Measurements from ENCODE around the gene MGAT4B.

MGAT4B gene

DNA sequence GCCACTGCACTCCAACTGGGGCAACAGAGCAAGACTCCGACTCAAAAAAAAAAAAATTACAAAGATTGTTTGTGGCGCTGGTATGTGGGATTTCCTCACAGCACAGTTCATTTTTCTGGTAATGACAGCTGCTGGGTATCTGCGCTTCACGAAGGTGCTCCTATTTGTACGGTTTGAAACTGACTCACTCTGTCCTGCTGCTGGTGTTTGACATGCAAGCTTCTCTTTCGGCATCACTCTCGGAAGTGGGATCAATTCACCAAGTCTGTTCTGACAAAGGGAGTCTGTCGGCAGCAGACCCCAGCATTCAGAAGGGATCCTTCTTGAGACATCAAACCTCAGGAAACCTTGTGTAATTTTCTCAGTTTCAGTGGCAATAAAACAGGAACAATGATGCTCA, 47.7 kb downstream of the MGAT4B start:
- TF ChIP-seq, protein P1, sequence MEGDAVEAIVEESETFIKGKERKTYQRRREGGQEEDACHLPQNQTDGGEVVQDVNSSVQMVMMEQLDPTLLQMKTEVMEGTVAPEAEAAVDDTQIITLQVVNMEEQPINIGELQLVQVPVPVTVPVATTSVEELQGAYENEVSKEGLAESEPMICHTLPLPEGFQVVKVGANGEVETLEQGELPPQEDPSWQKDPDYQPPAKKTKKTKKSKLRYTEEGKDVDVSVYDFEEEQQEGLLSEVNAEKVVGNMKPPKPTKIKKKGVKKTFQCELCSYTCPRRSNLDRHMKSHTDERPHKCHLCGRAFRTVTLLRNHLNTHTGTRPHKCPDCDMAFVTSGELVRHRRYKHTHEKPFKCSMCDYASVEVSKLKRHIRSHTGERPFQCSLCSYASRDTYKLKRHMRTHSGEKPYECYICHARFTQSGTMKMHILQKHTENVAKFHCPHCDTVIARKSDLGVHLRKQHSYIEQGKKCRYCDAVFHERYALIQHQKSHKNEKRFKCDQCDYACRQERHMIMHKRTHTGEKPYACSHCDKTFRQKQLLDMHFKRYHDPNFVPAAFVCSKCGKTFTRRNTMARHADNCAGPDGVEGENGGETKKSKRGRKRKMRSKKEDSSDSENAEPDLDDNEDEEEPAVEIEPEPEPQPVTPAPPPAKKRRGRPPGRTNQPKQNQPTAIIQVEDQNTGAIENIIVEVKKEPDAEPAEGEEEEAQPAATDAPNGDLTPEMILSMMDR (IDR thresholded peaks at IDR 0.05) = no peak

- TF ChIP-seq, protein P1 (IDR thresholded peaks at IDR 0.05) = no peak
These were observed 51.6 kb downstream of the MGAT4B start for GRCh38 chr5:179755022-179755421.

GRCh38 chr5:179753971-179754370, 52.7 kb downstream of the MGAT4B start:
- TF ChIP-seq, protein P1 (IDR thresholded peaks at IDR 0.05) = no peak

DNA sequence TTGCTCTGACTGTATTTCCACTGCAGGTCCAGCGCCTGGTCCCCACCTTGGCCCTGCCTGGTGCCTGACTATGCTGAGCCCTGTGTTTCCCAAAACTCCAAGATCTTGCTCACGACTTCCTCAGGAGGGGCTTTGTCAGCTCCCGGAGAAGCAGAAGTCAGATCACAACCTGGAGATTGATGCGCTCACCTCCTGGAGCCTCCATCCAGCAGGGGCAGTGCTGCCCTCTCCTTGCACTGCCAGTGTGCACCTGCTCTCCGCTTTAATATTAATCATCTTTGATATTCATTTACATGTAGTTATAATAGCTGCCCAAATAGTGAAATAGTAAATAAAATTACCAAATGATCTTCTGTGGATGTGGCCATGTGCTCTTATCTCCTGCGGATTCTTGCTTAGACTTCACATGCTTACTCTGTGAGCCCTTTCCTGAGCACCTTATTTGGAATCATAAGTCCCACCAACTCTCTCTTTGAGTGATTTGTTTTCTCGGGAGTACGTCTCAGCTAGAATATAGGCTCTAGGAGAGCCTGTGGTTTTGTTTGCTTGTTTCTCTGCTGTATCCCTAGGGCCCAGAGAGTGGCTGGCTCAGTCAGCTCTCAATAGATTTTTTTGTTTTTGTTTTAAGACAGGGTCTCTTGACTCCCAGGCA, 56.7 kb downstream of the MGAT4B start:
- TF ChIP-seq, protein P1 (IDR thresholded peaks at IDR 0.05) = no peak

GRCh38 chr5:179747811-179748210, 58.9 kb downstream of the MGAT4B start:
- TF ChIP-seq, protein P1 (IDR thresholded peaks at IDR 0.05) = no peak

Data from LNCAP (cell line).